Activated CD8-positive, alpha-beta memory T cell treated with anti-CD3 and anti-CD28 coated beads, Interleukin-2, amount 50 U/mL, for 1 hour (primary cell): ENCODE measurements around the gene GDI2.
"Not testable (repeated sequence)": the region's sequence is repeated elsewhere in the genome, so short reads cannot be mapped to it uniquely, and the experiment has no call there.

Experiments used
- DNase-seq: peaks from one replicate; pipeline ENCODE4 v3.0.0-alpha.2; 2020; ENCODE audit errors: extremely low read depth

The GDI2 gene

DNA sequence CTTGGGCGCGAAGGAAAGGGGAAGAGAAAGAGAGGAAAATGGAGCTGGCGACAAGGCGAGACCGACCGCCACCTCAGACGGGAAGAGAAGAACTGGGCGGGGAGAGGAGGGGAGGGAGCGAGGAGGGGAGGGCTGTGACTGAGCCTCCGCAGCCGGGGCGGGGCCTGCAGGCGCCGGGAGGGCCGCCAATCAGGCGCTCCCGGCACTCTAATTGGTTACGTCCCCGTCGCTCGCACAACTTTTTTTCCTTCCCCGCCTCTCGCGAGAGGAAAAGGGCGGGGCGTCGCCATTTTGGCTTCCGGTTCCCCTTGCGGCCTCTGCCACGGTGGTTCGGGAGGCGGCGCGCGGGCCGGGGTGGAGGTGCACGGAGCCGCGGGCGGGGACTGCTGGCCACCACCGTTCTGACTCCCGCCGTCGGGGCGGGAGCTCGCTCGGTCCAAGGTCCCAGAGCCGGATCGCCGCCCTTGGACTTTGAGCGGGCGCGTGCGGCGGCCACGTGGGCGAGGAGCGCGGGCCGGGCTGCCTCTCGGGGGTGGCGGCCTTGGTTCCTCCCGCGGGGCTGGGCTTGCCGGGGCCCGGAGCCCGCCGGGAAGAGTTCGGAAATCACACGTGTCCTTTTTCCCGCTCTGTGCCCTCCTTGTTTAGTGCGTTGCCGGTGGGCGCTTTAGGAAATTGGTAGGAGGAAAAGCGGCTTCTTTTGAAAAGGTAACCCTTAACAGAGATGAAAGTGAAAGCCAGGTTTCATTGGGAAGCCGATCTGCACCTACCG lies at the start of gene GDI2:
Gene GDI2, minus strand, starts transcription at position 94 of the 769 bp plus-strand sequence. CDS start 176 bp downstream, outside the sequence.
- peak; percentile 84 for DNase-seq

DNA sequence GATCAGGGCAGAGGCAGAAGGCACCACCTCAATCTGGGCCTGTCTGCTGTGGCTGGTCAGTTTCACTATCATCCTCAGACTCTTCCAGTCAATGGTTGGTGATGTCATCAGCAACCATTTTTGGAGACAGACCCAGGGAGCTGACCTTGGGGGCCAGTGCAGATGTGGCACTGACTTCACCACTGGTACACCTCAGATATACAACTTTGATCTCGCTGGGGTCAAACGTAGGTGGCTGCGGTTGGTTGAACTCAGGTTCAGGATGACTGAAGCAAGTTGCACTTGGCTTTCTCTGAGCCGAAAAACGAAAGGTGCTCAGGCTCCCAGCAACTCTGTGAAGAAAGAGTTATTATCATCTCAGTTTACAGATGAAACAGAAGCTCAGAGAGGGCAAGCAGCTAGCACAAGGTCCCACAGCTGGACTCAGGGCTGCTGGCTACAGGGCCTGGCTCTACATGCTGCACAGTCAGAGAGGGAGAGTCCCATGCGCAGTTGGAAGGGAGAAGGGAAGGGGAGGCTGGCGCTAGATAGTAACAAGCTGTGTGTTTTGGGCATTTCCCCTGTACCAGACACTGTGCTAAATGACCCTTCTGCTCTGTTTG lies 49.2 kb upstream of the GDI2 start:
- DNase-seq = no peak

DNA sequence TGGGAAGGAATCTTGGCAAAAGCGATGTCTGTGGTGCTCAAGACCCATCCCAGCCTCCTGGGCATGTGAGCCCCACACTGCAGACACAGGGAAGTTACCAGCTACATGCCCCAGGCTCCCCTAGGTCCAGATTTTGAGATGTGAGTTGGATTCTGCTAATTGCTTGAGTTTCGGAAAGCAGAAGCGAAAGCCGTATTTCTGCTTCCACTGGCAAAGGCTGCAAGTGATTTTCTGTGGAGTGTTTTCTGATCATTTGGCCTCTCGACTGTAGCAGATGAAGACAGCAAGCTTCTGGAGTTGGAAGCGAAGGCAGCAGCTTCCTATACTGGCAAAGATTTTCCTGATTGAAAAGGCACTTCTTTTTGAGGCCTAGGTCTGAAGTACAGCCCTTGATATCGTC lies 46.8 kb upstream of the GDI2 start:
- no peak for DNase-seq

DNA sequence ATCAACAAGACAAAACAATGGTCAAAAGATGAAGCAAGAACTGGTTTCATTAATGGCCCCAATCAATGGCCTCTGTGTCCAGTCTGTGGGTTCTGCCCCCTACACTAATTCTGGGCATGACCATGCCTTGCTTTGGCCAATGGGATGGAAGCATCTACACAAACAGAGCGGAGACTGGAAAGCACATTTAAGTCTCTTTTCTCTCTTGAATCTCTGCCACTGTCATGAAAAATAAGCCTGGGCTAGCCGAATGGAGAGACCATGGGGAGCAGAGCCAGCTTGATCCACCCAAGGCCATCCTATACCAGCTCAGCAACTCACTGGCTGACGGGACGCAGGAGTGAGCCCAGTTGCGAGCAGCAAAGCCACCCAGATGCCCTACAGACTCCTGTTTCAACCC lies 45.6 kb upstream of the GDI2 start:
- no peak for DNase-seq

DNA sequence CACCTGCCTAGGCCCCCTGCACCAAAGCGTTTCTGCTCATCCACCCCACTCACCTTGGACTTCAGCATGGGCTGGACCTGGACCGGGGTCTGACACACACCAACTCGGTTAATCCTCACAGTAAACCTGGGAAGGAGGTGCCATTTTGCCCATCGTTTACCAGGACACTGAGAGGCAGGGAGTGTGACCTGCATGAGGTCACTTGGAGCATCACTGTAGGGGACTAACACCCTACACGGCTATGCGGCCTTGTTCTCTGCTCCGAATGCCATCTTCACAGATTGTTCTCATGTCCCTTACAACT lies 43.4 kb upstream of the GDI2 start:
- DNase-seq = no peak

DNA sequence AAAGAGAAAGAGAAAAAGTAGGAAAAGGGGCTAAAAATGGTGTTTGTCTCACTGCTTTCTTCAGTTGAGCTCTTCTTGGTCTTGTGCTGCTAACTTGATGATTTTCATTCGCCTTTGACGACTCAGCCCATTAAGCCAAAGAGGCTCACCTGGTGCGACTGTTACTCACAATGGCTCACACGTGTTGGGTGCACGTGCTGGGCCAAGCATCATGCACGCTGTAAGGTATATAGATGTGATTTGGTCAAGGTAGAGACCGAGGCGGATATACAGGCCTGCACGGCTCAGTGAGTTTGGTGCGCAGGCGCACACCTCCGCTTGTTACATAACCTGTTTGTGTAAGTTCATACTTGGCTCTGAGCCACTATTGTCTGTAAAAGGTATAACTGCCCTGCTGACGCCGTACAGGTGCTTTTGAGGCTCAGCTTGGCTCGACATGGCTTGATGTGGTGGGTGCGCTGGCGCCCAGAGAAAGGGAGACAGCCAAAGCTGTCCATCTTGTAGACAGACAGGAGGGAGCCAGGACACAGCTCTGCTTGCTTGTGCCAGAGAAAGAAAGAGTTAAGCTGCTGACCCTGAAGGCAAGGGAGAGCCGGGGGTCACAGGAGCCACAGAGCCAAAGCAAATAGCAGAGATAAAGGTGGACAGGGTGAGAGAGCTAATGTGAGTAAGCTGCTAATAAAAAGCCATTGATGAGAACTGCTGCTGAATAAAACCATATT lies 42.9 kb upstream of the GDI2 start:
- DNase-seq = no peak

DNA sequence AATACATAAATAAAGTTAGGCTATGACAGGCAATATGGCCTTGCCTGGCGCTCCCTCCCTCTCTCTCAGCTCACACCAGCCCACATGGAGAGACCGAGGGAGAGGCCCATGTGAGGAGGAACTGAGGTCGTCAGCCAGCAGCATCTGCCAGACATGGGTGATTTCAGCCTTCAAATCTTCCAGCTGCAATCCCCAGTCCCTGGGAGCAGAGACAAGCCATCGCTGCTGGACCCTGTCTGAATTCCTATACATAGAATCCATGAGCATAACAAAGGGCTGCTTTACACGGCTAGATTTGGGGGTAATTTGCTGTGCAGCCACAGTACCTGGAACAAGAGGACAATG lies 40.9 kb upstream of the GDI2 start:
- no peak for DNase-seq

DNA sequence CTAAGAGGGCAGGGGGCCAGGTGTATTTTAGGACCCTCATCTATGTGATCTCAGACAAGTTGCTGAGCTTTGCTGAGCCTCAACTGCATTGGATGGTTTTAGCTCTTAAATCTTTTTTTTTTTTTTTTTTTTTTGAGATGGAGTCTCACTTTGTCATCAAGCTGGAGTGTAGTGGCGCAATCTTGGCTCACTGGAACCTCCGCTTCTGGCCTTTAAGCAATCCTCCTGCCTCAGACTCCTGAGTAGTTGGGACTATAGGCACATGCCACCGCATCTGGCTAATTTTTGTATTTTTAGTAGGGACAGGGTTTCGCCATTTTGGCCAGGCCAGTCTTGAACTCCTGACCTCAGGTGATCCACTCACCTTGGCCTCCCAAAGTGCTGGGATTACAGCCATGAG lies 33.4 kb upstream of the GDI2 start:
- DNase-seq = not testable (repeated sequence)

DNA sequence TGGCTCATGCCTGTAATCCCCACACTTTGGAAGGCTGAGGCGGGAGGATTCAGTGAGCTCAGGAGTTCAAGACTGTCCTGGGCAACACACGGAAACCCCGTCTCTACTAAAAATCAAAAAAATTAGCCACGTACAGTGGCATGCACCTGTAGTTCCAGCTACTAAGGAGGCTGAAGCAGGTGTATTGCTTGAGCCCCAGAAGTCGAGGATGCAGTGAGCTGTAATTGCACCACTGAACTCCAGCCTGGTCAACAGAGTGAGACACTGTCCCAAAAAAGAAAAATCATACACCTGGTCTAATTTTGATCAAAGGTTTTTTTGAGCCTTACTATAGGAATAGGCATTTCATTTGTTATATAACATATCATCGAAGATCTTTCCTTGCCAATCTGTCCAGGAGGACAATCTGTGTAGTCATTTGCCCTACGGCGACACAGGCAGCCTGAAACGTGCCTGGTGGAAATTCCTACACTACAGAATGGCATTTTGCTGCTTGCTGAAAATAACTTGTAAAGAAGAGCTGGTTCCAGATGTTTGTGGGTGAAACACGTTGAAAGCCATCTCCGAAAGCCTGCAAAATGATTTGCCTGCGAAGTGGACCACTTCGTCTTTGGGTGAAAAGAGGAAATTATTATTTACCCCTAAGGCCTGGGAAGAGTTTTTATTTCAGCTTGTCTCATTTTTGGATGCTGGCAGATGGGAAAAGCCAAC lies 31.3 kb upstream of the GDI2 start:
- no peak for DNase-seq

DNA sequence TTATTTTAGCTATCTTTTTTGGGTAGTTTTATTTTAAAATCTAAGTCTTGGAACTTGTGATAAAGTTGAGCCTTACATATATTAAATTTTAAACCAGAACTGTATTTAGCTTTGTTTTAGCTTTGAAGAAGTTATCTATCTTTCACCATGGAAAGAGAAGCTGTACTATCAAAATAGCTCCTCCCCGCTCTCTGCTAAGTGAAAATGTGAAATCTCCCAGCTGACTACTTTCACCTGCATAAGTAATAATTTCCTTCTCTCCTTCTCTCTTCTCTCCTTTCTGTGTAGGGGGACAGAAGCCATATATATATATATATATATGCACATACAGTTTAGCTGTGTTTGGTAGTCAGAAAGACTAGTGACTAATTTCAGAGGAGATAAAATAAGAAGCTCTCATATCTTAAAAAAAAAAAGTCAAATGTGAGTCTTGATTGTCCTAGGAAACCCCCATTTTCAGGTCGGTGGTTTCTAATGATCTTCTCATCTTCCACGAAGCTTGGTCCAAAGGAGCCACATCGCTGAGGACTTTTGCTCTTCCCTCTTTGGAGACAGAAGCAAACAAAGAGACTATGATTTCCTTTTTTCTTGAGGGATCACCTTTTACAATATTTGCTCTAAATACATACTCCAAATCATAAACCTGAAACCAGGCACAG lies 30.6 kb upstream of the GDI2 start:
- DNase-seq = no peak

DNA sequence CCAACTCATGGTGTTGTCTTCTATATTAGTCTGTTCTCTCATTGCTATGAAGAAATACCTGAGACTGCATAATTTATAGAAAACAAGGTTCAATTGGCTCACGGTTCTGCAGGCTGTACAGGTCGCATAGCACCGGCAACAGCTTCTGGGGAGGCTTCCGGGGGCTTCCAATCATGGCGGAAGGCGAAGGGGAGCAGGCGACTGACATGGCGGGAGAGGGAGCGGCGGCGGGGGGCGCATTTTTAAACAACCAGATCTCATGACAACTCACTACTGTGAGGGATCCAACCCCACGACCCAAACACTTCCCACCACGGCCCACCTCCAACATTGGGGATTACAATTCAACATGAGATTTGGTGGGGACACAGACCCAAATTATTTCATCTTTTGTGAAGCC lies 28.7 kb upstream of the GDI2 start:
- DNase-seq = no peak

DNA sequence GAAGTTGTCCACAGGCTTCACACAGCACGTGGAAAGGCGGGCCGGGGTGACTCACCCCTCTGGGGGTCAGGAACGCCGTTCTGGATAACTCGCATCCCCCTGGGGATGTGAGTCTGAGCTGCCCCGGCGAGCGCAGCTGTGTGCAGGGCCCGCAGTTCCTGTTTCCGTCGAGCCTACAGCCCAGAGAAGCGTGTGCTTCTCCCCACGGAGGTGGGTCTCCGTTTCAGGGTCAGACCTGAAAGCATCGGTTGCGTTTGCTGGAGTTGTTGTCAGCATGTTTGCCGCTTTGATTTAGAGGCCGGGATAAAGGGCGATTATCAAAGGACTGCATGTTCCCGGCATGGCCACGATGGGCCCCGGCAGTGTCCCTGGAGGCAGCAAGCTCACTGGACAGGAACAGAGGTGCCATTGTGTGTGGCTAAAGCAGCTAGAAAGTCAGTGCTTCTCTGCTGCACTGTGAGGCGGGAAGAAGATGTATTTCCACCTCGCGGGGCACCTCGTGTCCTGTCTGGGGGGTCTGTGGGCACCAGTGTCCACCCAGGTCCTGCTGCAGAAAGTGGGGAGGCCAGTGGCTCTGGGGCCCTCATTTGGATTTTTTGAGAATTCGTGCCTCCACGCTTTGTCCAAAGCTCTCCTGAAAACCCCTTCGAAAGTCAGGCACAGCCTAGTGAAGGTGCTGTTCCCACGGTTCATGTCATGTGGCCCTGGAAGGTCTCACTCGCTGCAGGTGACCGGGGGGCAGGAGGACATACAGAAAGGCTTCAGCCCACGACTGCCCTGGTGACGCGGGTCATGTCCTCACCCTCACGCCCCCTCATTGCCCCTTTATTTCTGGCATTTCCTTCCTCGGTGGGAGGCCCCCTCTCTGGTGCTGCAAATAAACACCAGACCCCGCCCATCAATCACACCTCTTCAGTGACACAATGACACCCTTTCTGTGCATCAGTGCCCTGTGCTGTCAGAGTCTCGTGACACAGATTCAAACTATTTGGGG lies 27.4 kb upstream of the GDI2 start:
- no peak for DNase-seq

DNA sequence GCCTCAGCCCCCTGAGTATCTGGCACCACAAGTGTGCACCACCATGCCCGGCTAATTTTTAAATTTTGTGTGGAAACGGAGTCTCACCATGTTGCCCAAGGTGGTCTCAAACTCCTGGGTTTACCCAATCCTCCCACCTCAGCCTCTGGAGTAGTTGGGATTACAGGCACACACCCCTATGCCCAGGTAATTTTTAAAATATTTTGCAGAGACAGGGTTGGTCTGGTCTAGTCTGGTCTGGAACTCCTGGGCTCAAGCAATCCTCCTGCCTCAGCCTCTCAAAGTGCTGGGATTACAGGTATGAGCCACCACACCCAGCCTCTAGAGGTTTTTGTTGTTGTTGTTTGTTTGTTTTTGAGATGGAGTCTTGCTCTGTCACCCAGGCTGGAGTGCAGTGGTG lies 22.9 kb upstream of the GDI2 start:
- not testable (repeated sequence) for DNase-seq

DNA sequence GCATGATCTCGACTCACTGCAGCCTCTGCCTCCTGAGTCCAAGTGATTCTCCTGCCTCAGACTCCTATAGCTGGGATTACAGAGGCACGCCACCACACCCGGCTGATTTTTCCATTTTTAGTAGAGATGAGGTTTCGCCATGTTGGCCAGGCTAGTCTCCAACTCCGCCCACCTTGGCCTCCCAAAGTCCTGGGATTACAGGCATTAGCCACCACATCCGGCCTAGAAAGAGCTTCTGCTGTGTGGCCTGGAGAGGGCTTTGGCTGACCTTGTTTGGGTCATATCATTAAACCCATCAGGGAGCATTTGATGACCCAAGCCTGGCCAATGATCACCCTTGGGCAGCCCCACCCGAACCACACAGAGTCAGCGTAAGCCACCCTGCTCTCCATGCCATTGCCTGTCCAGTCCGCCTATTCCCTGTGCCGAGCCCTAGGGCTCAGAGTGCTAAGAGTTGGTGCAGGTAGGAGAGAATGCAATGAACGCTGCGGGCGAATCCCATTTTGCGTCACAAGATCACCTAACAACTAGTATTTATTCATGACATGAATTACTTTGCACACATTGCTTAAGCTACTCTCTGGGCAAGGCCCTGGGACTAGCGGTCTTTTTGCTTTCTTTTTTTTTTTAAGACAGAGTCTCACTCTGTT lies 22.3 kb upstream of the GDI2 start:
- DNase-seq = no peak

DNA sequence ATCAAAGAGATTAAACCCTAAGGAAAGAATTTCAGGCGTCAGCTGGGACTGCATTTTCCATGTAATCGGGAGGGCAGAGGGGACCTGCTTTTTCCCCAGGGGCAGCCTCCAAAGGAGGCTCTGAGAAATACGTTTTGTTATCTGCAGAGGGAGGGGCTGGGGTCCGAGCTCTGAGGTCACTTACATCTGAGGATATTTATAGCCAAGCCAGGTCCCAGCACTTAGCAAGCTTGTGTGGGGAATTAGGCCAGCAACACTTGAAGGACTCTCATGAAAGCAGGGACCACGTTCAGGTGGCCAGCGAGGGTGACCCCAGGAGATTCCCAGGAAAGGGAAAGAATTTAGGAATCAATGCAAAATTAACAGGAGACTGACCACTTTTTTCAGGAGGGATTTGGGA lies 20.6 kb upstream of the GDI2 start:
- DNase-seq = no peak

DNA sequence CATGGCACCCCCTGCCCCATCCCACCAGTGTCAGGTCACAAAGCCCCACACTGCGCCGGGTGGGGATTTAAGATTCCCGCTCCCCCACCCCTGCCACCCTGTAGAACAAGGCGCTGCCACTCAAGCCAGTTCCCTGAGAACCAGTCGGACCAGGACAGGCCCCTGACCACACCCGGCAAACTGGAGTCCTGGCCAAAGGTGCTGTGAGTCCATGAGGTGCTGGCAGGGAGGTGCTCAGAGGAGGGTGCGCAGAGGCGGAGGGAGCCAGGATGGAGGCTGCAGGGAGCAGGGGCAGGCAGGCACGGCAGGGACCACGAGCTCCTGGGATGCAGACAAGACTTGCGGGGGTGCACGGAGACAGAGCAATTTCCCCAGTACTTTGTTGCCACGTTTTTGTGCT lies 19.7 kb upstream of the GDI2 start:
- no peak for DNase-seq

DNA sequence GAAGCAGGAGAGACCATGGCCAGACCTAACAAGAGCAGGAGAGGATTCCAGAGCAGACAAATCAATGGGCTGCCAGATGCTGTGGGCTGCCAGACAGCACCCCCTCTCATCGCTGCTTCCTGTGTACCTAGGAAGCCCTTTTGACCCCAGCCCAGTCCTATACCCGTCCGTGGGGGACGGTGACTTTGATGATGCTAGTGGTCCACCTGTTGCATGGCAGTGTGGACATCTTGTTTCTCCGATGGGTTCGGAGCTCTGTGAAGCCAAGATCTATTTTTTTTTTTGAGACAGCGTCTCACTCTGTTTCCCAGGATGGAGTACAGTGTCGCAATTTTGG lies 18.2 kb upstream of the GDI2 start:
- no peak for DNase-seq

DNA sequence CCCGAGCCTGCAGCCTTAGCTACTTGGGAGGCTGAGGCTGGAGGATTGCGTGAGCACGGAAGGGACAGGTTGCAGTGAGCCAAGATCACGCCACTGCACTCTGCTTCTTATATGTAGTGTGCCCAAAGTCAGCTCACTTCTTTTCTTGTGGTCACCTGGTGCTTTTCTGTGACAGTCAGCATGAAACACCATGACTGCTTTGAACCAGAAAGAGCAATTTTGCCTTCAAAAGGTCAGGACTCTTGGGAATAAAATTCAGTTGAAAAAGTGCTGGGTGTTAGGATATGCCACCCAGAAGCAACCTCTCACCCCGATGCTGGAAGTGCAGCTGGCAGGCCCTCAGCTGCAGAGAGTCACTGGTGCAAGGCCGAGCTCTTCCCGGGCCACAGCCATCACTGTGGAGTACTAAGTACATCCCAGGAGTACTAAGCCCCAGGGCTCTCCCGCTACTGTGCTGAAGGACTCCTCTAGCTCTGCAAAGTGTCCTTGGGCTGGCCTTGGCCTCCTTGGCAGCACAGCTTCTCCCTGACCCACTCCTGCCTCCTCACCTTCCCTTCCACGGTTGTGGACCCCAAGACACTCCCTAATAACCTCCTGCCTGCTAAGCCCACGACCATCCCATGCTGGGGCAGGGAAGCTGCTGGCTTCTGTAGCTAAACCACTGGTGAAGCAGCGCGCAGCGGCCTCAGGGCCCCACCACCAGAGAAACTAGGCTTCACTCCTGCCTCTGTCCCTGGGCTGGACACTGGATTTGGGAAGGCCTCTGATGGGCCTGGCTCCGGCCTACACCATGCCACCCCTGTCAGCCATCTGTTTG lies 17.6 kb upstream of the GDI2 start:
- no peak for DNase-seq

DNA sequence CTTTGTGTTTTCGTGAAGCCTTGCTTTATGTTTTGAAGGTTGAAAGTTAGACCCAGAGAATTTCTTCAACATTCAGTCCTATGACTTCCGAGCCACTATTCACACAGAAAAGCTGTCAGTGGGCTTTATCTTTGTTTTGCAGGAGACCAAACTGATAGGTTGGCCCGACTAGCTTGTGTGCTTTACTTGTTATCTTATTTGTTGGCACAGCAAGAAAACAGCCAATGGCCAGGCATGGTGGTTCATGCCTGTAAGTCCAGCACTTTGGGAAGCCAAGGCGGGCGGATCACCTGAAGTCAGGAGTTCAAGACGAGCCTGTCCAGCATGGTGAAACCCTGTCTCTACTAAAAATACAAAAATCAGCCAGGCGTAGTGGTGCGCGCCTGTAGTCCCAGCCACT lies 16.0 kb upstream of the GDI2 start:
- DNase-seq = no peak

DNA sequence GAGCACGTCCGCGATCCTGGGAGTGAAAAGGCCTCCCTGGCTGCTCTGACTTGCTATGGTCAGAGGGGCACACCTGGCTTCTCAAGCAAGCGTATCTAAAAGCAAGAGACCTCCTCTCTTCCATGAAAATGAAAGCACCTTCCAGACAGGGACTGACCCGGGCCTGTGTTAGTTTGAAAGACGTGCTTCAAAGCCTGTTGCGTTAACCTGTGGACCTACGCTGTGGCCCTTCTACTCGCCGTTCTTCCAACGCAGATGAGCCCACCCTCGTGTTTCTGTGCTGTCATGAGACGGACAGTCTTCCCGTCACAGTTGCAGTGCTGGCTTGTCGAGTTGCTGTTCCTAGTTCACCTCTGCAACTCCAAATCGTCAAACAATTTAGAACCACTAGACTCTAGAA lies 15.5 kb upstream of the GDI2 start:
- DNase-seq = no peak
